Naive thymus-derived CD4-positive, alpha-beta T cell (primary cell): Measurements from ENCODE around the gene KIF13A. TPM values are rescaled to one million over a fixed set of nuclear protein-coding genes. Genes with fewer than 3 reads are reported as not detected.
"Not testable (repeated sequence)": the region's sequence is repeated elsewhere in the genome, so short reads cannot be mapped to it uniquely, and the experiment has no call there.

Experiments
- ATAC-seq: fragments of 150-1000 bp; cut with Tn5 transposase; 2 replicates; pipeline ENCODE4 v1.10.0; 2021; ENCODE audit warnings: mild to moderate bottlenecking, moderate library complexity
- CTCF ChIA-PET: fragments of 350-600 bp; sonication (Branson Sonifier 250); formaldehyde crosslinking; loops from one replicate; lab custom pipeline; 2021; ENCODE audit warnings: antibody characterized with exemption; lab: Charles Lee
- POLR2A ChIA-PET: fragments of 350-600 bp; sonication (Branson Sonifier 250); formaldehyde crosslinking; loops from one replicate; lab custom pipeline; 2021; ENCODE audit warnings: antibody characterized with exemption, inconsistent platforms; lab: Charles Lee
- DNase-seq, 9 donors: peaks; one replicate each; pipeline versions ENCODE4 v3.0.0 to v3.0.0-alpha.2; 2020 to 2022; ENCODE audit warnings: mixed read lengths in 1 of 9
- H3K27ac ChIP-seq: one replicate; pipeline ENCODE4 v1.7.0; 2013; ENCODE audit warnings: mild to moderate bottlenecking, low read depth, low read length, moderate library complexity
- H3K27me3 ChIP-seq, 2 donors: one replicate each; pipeline ENCODE4 v1.7.0; 2013; ENCODE audit warnings: low read length in 2 of 2, mild to moderate bottlenecking in 2 of 2, moderate library complexity in 2 of 2; ENCODE audit not compliant: control insufficient read depth in 2 of 2, insufficient read depth in 2 of 2
- H3K36me3 ChIP-seq, 3 experiments: 1 replicate in 2 of 3; 2 replicates in 1 of 3; pipeline ENCODE4 v1.7.0; 2013; ENCODE audit warnings: low read length in 3 of 3, mild to moderate bottlenecking in 3 of 3, moderate library complexity in 1 of 3; ENCODE audit not compliant: insufficient read depth in 3 of 3, control insufficient read depth in 2 of 3
- H3K4me1 ChIP-seq, 2 donors: one replicate each; pipeline ENCODE4 v1.7.0; 2013; ENCODE audit warnings: low read length in 2 of 2, mild to moderate bottlenecking in 2 of 2, moderate library complexity in 1 of 2; ENCODE audit not compliant: control insufficient read depth in 2 of 2, insufficient read depth in 2 of 2
- H3K4me3 ChIP-seq: 2 replicates; pipeline ENCODE4 v1.7.0; 2013; ENCODE audit warnings: mild to moderate bottlenecking, low read length
- H3K9me3 ChIP-seq, 3 experiments: 1 replicate in 2 of 3; 2 replicates in 1 of 3; pipeline ENCODE4 v1.7.0; 2013; ENCODE audit warnings: low read length in 3 of 3; ENCODE audit not compliant: control insufficient read depth in 2 of 3
- H3K27ac Mint-ChIP-seq, 9 donors: one replicate each; pipeline ENCODE4 v1.8.0; 2020 to 2022; ENCODE audit warnings: mixed read lengths in 9 of 9, mild to moderate bottlenecking in 8 of 9, moderate library complexity in 5 of 9, inconsistent platforms in 2 of 9
- H3K27me3 Mint-ChIP-seq, 5 donors: one replicate each; pipeline ENCODE4 v1.8.0; 2021 to 2022; ENCODE audit warnings: mixed read lengths in 5 of 5, mild to moderate bottlenecking in 1 of 5
- H3K36me3 Mint-ChIP-seq, 5 donors: one replicate each; pipeline ENCODE4 v1.8.0; 2020 to 2022; ENCODE audit warnings: mixed read lengths in 5 of 5, mild to moderate bottlenecking in 3 of 5, inconsistent platforms in 1 of 5
- H3K4me1 Mint-ChIP-seq, 7 donors: one replicate each; pipeline ENCODE4 v1.8.0; 2020 to 2022; ENCODE audit warnings: mixed read lengths in 7 of 7, mild to moderate bottlenecking in 3 of 7, inconsistent platforms in 1 of 7
- H3K4me3 Mint-ChIP-seq, 10 donors: one replicate each; pipeline ENCODE4 v1.8.0; 2020 to 2022; ENCODE audit warnings: mild to moderate bottlenecking in 10 of 10, mixed read lengths in 10 of 10, moderate library complexity in 6 of 10, inconsistent platforms in 2 of 10
- H3K9me3 Mint-ChIP-seq, 11 donors: one replicate each; pipeline ENCODE4 v1.8.0; 2020 to 2022; ENCODE audit warnings: mixed read lengths in 11 of 11, mild to moderate bottlenecking in 4 of 11, inconsistent platforms in 1 of 11, moderate library complexity in 1 of 11
- intact Hi-C, 2 donors: fragments of 100-400 bp; cut with micrococcal nuclease; formaldehyde crosslinking; loops; one replicate each; pipeline ENCODE4 v1.15.1; 2023
- polyA plus RNA-seq, 2 donors: library from polyadenylated mRNA; unstranded; fragments of 300-500 nt; fragmentation: Illumina TruSeq; gene quantifications; one replicate each; pipeline ENCODE4 v1.2.3, GENCODE V29; 2021
- total RNA-seq, 6 experiments: library from RNA in 5 of 6; stranded (reverse) in 5 of 6; gene quantifications; 1 replicate in 5 of 6; 2 replicates in 1 of 6; pipeline ENCODE4 v1.2.3 and lab custom pipeline; 2021 to 2026

KIF13A gene
- total and polyA plus RNA-seq, 7 experiments from 2014 or later = 0.05 to 21.0 (median 0.97) TPM; not detected in 2

- Mint-ChIP-seq H3K4me1 (no peaks in the 10 kb centered on the region), H3K4me3 (no peak overlapping the region), H3K9me3 (peaks cover 0 to 2% (median 0%) of the 10 kb centered on the region in 11 donors), H3K36me3 (no peaks in the 10 kb centered on the region), H3K27ac (no peak overlapping the region), H3K27me3 (peaks cover 5 to 20% (median 7%) of the 10 kb centered on the region in 5 donors)
- ATAC-seq = no peak
- intact Hi-C loops = no loop called here
- CTCF ChIA-PET = no interaction called here
- no peaks in the 10 kb centered on the region for H3K4me1 ChIP-seq
- H3K4me3 ChIP-seq = no peak overlapping the region
- no peak for DNase-seq
- no peaks in the 10 kb centered on the region for H3K9me3 ChIP-seq
- no peak overlapping the region for H3K27ac ChIP-seq
- no peaks in the 10 kb centered on the region for H3K36me3 ChIP-seq
- POLR2A ChIA-PET = interaction anchor here (1.1 kb wide), 1 partner anchor 20 kb away, joined by 3 read pairs; no protein-coding TSS in a partner anchor
- no peaks in the 10 kb centered on the region for H3K27me3 ChIP-seq
Observed at GRCh38 chr6:17861361-17861760, 126.1 kb downstream of the KIF13A start.

- no peak overlapping the region for H3K27ac ChIP-seq
- Mint-ChIP-seq H3K9me3 (peaks cover 0 to 2% (median 0%) of the 10 kb centered on the region in 11 donors), H3K4me3 (no peak overlapping the region), H3K36me3 (no peaks in the 10 kb centered on the region), H3K27ac (no peak overlapping the region), H3K4me1 (no peaks in the 10 kb centered on the region), H3K27me3 (peaks cover 5 to 16% (median 9%) of the 10 kb centered on the region in 5 donors)
- no peaks in the 10 kb centered on the region for H3K36me3 ChIP-seq
- intact Hi-C loops = no loop called here
- H3K4me1 ChIP-seq = no peaks in the 10 kb centered on the region
- ATAC-seq (no peak), DNase-seq (no peak)
- POLR2A ChIA-PET = no interaction called here
- no peaks in the 10 kb centered on the region for H3K9me3 ChIP-seq
- no peaks in the 10 kb centered on the region for H3K27me3 ChIP-seq
- CTCF ChIA-PET = interaction anchor here (0.6 kb wide), 1 partner anchor 11 kb away, joined by 3 read pairs; no protein-coding TSS in a partner anchor
- no peak overlapping the region for H3K4me3 ChIP-seq
Observed at GRCh38 chr6:17859846-17860245, 127.6 kb downstream of the KIF13A start.

GRCh38 chr6:17858584-17858983, 128.9 kb downstream of the KIF13A start:
- POLR2A ChIA-PET = no interaction called here
- H3K27ac ChIP-seq = no peak overlapping the region
- no peaks in the 10 kb centered on the region for H3K36me3 Mint-ChIP-seq
- H3K4me1 Mint-ChIP-seq = no peaks in the 10 kb centered on the region
- H3K27me3 ChIP-seq = no peaks in the 10 kb centered on the region
- intact Hi-C loops = no loop called here
- no peak for DNase-seq
- H3K27me3 Mint-ChIP-seq = peaks cover 3 to 11% (median 5%) of the 10 kb centered on the region in 5 donors
- ATAC-seq = no peak
- H3K4me3 Mint-ChIP-seq = no peak overlapping the region
- no peaks in the 10 kb centered on the region for H3K9me3 ChIP-seq
- H3K27ac Mint-ChIP-seq = no peak overlapping the region
- CTCF ChIA-PET = no interaction called here
- no peaks in the 10 kb centered on the region for H3K36me3 ChIP-seq
- H3K9me3 Mint-ChIP-seq = no peaks in the 10 kb centered on the region
- no peak overlapping the region for H3K4me3 ChIP-seq
- no peaks in the 10 kb centered on the region for H3K4me1 ChIP-seq

- ATAC-seq, CTCF ChIA-PET: not testable (repeated sequence)
Observed at GRCh38 chr6:17857188-17857587, 130.2 kb downstream of the KIF13A start.

GRCh38 chr6:17856306-17856705, 131.1 kb downstream of the KIF13A start:
- Histone ChIP-seq H3K36me3 (no peaks in the 10 kb centered on the region), H3K27ac (no peak overlapping the region), H3K27me3 (no peaks in the 10 kb centered on the region), H3K4me3 (no peak overlapping the region), H3K9me3 (no peaks in the 10 kb centered on the region), H3K4me1 (no peaks in the 10 kb centered on the region)
- POLR2A ChIA-PET = no interaction called here
- ATAC-seq (no peak), DNase-seq (no peak)
- Mint-ChIP-seq H3K4me1 (no peaks in the 10 kb centered on the region), H3K4me3 (no peak overlapping the region), H3K27me3 (peaks cover 0 to 13% (median 0%) of the 10 kb centered on the region in 5 donors), H3K36me3 (no peaks in the 10 kb centered on the region), H3K9me3 (no peaks in the 10 kb centered on the region), H3K27ac (no peak overlapping the region)
- CTCF ChIA-PET = no interaction called here
- intact Hi-C loops = no loop called here

More at GRCh38 chr6:17857188-17857587, 130.2 kb downstream of the KIF13A start:
- H3K4me3 ChIP-seq, H3K27ac ChIP-seq, H3K36me3 ChIP-seq, H3K36me3 Mint-ChIP-seq, H3K27me3 ChIP-seq, H3K4me3 Mint-ChIP-seq, POLR2A ChIA-PET, intact Hi-C loops, H3K9me3 Mint-ChIP-seq, H3K4me1 Mint-ChIP-seq, H3K9me3 ChIP-seq, H3K27ac Mint-ChIP-seq, DNase-seq, H3K4me1 ChIP-seq: not testable (repeated sequence)
- peaks cover 0 to 14% (median 5%) of the 10 kb centered on the region in 5 donors for H3K27me3 Mint-ChIP-seq

- Mint-ChIP-seq H3K4me1 (no peaks in the 10 kb centered on the region), H3K4me3 (no peak overlapping the region), H3K27me3 (peaks cover 0 to 15% (median 4%) of the 10 kb centered on the region in 5 donors), H3K27ac (no peak overlapping the region), H3K36me3 (no peaks in the 10 kb centered on the region), H3K9me3 (no peaks in the 10 kb centered on the region)
- intact Hi-C loops = no loop called here
- DNase-seq (no peak), ATAC-seq (no peak)
- ChIA-PET CTCF (no interaction called here), POLR2A (no interaction called here)
- Histone ChIP-seq H3K9me3 (no peaks in the 10 kb centered on the region), H3K27ac (no peak overlapping the region), H3K4me3 (no peak overlapping the region), H3K36me3 (no peaks in the 10 kb centered on the region), H3K27me3 (no peaks in the 10 kb centered on the region), H3K4me1 (no peaks in the 10 kb centered on the region)
Observed at GRCh38 chr6:17855381-17855780, 132.1 kb downstream of the KIF13A start.

- Mint-ChIP-seq H3K4me1 (peaks cover 0 to 2% (median 0%) of the 10 kb centered on the region in 7 donors), H3K4me3 (no peak overlapping the region), H3K36me3 (no peaks in the 10 kb centered on the region), H3K27me3 (peaks cover 0 to 23% (median 6%) of the 10 kb centered on the region in 5 donors), H3K9me3 (no peaks in the 10 kb centered on the region), H3K27ac (no peak overlapping the region)
- ChIA-PET POLR2A (no interaction called here), CTCF (no interaction called here)
- H3K27me3 ChIP-seq = no peaks in the 10 kb centered on the region
- no peaks in the 10 kb centered on the region for H3K9me3 ChIP-seq
- no peak overlapping the region for H3K4me3 ChIP-seq
- DNase-seq (no peak), ATAC-seq (no peak)
- no peaks in the 10 kb centered on the region for H3K4me1 ChIP-seq
- intact Hi-C loops = no loop called here
- no peak overlapping the region for H3K27ac ChIP-seq
- H3K36me3 ChIP-seq = no peaks in the 10 kb centered on the region
Observed at GRCh38 chr6:17853533-17853932, 133.9 kb downstream of the KIF13A start.
